Cardiac fibroblast (primary cell): Measurements from ENCODE around the gene ATP11B.

Experiments used
- DNase-seq, 2 donors: peaks; one replicate each; pipeline versions ENCODE4 v3.0.0 to v3.0.0-alpha.2; 2010; ENCODE audit warnings: low read depth in 2 of 2
- H3K4me3 ChIP-seq, 2 donors: replicated peaks in 1 of 2; 1 replicate in 1 of 2; 2 replicates in 1 of 2; pipeline ENCODE4 v1.5.1; 2011; ENCODE audit warnings: low read depth in 2 of 2, low read length in 2 of 2, mild to moderate bottlenecking in 2 of 2, moderate library complexity in 1 of 2
- TF ChIP-seq, protein P1 (sequence below): IDR thresholded peaks from one replicate; pipeline ENCODE4 v1.5.1; 2011; ENCODE audit warnings: low read depth, mild to moderate bottlenecking, low read length, inconsistent platforms

ATP11B gene

DNA sequence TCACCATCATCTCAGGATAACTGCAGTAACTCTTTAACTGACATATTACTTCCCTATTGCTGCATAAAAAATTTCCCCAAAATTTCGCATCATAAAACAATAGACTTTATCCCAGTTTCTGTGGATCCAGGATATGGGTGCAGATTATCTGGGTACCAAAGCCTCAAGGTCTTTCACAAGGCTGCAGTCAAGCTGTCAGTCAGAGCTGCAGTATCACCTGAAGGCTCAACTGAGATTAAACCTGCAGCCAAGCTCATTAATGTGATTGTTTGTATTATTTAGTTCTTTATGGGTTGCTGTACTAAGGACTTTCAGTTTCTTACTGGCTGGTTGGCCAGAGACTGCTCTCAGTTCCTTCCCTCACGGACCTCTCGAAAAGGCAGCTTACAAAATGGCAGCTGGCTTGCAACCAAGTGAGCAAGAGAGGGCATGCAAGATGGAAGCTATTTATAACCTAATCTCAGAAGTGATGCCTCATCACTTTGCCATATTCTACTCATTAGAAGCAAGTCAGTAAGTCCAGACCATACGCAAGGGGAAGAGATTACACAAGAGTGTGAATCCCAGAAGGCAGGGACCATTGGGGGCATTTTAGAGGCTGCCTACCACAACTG, 132.1 kb downstream of the ATP11B start:
- peak; percentile 58 to 74 for DNase-seq
- TF ChIP-seq, protein P1, sequence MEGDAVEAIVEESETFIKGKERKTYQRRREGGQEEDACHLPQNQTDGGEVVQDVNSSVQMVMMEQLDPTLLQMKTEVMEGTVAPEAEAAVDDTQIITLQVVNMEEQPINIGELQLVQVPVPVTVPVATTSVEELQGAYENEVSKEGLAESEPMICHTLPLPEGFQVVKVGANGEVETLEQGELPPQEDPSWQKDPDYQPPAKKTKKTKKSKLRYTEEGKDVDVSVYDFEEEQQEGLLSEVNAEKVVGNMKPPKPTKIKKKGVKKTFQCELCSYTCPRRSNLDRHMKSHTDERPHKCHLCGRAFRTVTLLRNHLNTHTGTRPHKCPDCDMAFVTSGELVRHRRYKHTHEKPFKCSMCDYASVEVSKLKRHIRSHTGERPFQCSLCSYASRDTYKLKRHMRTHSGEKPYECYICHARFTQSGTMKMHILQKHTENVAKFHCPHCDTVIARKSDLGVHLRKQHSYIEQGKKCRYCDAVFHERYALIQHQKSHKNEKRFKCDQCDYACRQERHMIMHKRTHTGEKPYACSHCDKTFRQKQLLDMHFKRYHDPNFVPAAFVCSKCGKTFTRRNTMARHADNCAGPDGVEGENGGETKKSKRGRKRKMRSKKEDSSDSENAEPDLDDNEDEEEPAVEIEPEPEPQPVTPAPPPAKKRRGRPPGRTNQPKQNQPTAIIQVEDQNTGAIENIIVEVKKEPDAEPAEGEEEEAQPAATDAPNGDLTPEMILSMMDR, result no peak
- H3K4me3 ChIP-seq, result no peak overlapping the region

DNA sequence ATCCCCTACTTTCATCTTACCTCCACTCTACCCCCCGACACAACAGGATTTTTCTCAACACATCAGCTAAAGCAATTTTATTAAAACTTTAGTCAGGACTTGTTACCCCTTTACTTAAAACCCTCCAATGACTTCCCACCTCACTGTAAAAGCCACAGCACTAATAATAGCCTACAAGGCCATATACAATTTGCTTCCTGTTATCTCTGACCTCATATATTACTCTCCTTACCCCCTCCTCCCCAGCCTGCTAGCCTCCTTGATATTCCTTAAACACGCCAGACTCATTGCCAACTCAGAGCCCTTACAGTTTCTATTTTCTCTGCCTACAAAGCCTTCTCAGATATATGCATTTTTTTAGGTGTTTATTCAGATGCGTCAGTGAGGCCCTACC, 132.6 kb downstream of the ATP11B start:
- no peak for DNase-seq
- TF ChIP-seq, protein P1, result no peak
- H3K4me3 ChIP-seq, result no peak overlapping the region

DNA sequence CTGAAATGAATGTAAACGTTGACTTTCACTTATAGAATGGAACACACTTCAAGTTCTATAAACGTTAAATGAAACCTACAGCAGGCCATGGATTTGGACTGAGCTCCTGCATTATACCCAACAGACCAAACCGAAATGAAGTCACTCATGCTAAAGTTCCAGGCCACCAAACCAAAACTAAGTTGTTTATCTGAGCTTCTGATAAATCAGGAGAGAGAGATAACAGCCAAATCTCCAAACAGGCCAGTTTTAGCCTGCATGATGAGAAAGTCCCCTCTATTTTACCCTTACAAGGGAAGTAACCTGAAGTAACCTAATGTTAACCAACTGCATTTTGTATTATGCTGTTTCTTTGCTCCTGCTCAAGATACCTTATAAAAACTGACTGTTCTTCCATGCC, 142.5 kb downstream of the ATP11B start:
- TF ChIP-seq, protein P1, result no peak
- DNase-seq, result no peak
- H3K4me3 ChIP-seq, result no peak overlapping the region

DNA sequence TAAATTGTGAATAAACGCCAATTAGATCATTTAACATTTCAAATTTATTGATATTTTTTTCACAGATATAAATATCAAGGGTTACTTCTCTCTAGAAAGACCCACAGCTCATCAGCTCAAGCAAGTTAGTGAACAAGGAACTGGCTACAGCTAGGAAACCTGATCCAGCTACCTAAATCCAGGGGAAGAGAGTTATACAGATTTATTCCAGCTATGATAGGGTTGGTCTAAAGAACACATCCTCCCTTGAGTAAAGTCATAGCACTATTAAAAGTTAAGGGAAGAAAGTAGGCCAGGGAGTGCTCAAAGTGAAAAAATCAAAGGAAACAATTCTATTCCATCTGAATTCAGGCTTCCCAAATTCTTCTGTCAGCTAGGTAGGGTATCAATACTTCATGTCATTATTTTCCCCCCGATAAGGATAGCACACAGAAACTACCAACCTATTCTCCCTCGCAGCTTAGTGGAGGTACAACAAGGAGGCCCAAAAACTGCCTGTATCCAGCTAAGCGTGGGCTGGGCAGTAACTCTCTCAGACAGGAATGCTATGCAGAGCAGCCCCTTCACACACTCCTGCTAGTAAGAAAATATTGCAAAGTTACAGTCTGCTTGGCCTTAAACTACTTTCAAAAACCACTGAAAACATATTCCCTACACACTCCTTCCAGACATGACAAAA, 143.1 kb downstream of the ATP11B start:
- no peak for DNase-seq
- TF ChIP-seq, protein P1, result no peak
- H3K4me3 ChIP-seq, result no peak overlapping the region

DNA sequence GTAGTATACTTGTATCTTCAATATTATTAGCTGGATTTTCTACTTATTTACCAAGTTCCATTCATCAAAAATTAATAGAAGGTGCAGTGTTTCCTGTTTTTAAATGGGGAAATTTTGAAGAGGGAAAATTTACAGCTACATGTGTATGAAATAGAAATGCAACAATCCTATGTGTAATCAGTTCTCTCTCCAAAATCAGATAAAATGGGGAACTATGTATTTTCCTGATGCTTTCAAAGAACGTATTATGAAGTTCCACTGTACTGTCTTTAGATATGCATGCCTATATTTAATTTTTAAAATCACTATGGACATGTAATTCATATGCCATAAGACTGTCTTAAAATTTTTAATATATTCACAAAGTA, 143.6 kb downstream of the ATP11B start:
- no peak overlapping the region for H3K4me3 ChIP-seq
- no peak for DNase-seq
- TF ChIP-seq, protein P1, result no peak

DNA sequence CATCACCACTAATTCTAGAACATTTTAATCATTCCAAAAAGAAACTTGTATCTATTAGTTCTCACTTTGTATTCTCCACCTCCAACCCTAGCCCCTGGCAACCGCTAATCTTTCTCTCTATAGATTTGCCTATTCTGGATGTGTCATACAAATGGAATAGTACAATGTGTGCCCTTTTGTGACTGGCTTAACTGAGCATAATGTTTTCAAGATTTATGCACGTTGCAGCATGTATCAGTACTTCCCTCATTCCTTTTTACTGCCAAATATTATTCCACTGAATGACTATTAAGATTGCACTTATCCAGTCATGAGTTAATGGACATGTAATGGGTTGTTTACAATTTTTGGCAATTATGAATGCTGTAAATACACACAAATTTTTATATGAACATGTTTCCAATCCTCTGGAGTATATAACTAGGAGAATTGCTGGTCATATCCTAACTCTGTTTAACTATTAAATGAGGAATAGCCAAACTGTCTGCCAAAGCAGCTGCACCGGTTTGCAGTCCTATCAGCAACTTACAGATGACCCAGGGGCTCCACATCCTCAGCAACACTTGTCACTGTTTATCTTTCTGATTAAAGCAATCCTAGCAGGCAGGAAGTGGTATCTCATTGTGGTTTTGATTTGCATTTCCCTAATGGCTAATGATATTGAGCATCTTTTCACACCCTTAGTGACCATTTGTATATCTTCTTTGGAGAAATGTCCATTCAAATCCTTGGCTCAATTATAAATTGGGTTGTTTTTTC, 144.2 kb downstream of the ATP11B start:
- H3K4me3 ChIP-seq, result no peak overlapping the region
- DNase-seq, result peak in 1 of 2 donors; percentile 22
- TF ChIP-seq, protein P1, result no peak
